ENCODE measurements around the gene POC5.
"Not testable (repeated sequence)": the region's sequence is repeated elsewhere in the genome, so short reads cannot be mapped to it uniquely, and the experiment has no call there.

The POC5 gene

DNA sequence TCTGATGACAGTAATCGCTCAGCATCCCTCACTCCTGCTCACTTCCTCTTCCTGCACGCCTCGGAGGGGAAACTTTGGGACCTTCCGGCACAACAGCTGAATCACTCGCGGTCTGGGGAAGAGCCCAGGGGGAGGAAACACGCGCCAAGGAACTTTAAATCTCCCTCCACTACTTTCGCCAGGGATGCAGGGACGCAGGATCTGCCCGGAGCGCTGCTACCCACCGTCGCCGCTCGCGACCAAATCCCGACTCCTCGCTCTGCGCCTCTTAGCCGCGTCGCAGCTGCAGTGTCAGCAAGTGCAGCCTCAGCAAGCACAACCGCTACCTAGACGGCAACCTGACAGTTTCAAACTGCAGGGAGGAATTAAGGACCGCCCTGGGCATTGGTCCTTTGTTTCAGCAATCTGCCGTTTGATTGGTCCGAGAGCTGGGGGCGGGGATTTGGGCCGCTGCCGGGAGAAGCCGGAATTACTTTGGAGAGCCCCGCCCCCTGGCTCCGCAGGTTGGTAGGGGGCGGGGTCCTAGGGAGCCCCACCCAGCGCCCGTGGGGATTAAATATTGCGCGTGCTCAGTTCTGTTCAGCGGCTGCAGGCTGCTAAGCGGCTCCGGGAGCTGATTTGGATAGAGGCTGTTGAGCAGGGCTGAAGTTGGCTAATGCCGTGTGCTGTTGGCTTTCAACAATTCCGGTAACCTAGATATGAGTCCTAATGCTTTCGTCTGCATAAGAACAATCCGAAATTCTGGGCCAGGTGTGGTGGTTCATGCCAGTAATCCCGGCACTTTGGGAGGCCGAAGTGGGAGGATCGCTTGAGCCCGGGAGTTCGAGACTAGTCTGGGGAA is at the start of gene POC5:
TSS of gene POC5 (minus strand) at position 356 of the 841 bp plus-strand sequence. CDS start 4,500 bp downstream, outside the sequence.
- DNase-seq (ENCODE audit: low spot score in 2 of 2) = peak; percentile 97 to 99
- peak within 1 kb of the TSS; percentile 77 for H3K4me3 ChIP-seq
- H3K9me3 ChIP-seq = no peaks in the 10 kb centered on the region
- peaks cover 3% of the 10 kb centered on the region; the same call in 1 of the 2 replicates for H3K4me1 ChIP-seq
- peaks cover 7% of the 10 kb centered on the region; the same call in 1 of the 2 replicates for H3K27me3 ChIP-seq (ENCODE audit: low read depth)
- no peaks in the 10 kb centered on the region for H3K36me3 ChIP-seq (replicated peaks)
- in situ Hi-C loops (cut with MboI; ENCODE audit: low sequenced_read_pairs) = no loop called here

DNA sequence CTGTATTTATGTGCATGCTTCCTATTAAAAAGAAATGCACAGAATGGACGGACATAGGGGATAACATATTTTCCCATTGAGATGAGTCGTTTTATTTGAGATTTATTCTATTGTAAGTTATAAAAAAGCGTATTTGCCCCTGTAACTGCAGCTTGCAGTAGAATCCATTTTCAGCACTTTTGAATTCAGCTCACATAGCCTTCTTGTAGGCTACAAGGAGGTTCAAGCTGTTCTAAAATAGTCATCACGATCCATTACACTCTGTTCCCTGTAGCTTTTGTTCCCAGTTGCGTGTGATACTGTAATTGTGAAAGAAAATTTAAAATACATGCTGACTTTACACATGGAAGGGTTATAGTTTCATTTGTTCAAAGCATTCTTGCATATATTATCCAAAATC is 40.9 kb upstream of the POC5 start:
- in situ Hi-C loops (cut with MboI; ENCODE audit: low sequenced_read_pairs) = no loop called here

DNA sequence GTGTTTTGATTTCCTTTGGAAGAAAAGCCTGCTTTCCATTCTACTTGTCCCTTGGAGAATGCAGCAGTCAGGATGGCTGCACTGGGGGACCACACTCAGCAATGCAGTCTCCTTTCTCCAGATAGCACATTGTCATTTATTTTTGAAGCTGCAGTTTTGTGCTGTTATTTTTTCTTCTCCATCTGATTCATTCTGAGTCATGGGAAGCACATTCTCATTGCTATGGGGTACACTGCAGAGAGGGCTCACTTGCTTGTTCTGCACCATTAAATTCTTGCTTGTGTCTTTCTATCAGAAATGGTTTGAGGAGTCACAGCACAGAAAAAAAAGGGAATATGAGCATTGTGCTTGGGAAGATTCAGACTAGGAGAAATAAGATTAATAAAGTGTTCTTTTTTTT is 39.7 kb upstream of the POC5 start:
- no peaks in the 10 kb centered on the region; the same call in 1 of the 2 replicates for H3K9me3 ChIP-seq
- H3K4me1 ChIP-seq = no peaks in the 10 kb centered on the region
- no peaks in the 10 kb centered on the region for H3K36me3 ChIP-seq (replicated peaks)
- peaks cover 2% of the 10 kb centered on the region; the same call in 1 of the 2 replicates for H3K27me3 ChIP-seq (ENCODE audit: low read depth)
- no peak for DNase-seq (ENCODE audit: low spot score in 2 of 2)
- H3K4me3 ChIP-seq = no peak overlapping the region
- in situ Hi-C loops (cut with MboI; ENCODE audit: low sequenced_read_pairs) = no loop called here

More for the DNA sequence above, 40.9 kb upstream of the POC5 start:
- no peaks in the 10 kb centered on the region; the same call in 1 of the 2 replicates for H3K9me3 ChIP-seq
- DNase-seq (ENCODE audit: low spot score in 2 of 2) = no peak
- H3K4me3 ChIP-seq = no peak overlapping the region
- peaks cover 2% of the 10 kb centered on the region; the same call in 1 of the 2 replicates for H3K27me3 ChIP-seq (ENCODE audit: low read depth)
- H3K36me3 ChIP-seq (replicated peaks) = no peaks in the 10 kb centered on the region
- no peaks in the 10 kb centered on the region for H3K4me1 ChIP-seq

DNA sequence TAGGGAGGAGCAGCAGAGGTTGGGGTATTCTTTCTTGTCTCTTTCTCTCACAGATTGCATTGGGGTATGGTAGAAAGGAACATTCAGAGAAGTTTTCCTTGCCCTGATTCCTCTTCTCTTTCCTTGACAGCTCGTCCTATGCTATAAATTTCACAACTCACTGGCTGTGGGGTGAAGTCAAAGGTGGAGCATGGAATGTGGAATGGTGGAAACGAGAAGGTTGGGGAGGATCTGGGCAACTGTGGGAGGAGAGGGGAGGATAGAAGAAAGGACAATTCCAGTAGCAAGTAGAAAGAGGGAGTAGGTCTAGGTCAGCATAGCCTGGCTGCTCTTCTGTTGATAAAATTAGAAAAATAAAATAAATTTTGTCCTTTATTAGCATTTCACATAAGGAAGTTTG is 39.0 kb upstream of the POC5 start:
- Histone ChIP-seq H3K4me3 (no peak overlapping the region), H3K36me3 (replicated peaks) (no peaks in the 10 kb centered on the region), H3K27me3 (ENCODE audit: low read depth) (peaks cover 2% of the 10 kb centered on the region; the same call in 1 of the 2 replicates), H3K4me1 (no peaks in the 10 kb centered on the region), H3K9me3 (no peaks in the 10 kb centered on the region; the same call in 1 of the 2 replicates)
- DNase-seq (ENCODE audit: low spot score in 2 of 2) = no peak
- in situ Hi-C loops (cut with MboI; ENCODE audit: low sequenced_read_pairs) = no loop called here

- no peak for DNase-seq (ENCODE audit: low spot score in 2 of 2)
- Histone ChIP-seq H3K4me1 (no peaks in the 10 kb centered on the region), H3K9me3 (no peaks in the 10 kb centered on the region; the same call in none of the 2 replicates), H3K27me3 (ENCODE audit: low read depth) (peaks cover 2% of the 10 kb centered on the region; the same call in 1 of the 2 replicates), H3K36me3 (replicated peaks) (no peaks in the 10 kb centered on the region), H3K4me3 (no peak overlapping the region)
- in situ Hi-C loops (cut with MboI; ENCODE audit: low sequenced_read_pairs) = no loop called here
Measured at GRCh38 chr5:75753182-75753581, 35.9 kb upstream of the POC5 start.

- DNase-seq (ENCODE audit: low spot score in 2 of 2) = no peak
- in situ Hi-C loops (cut with MboI; ENCODE audit: low sequenced_read_pairs) = no loop called here
- no peaks in the 10 kb centered on the region; the same call in 1 of the 2 replicates for H3K27me3 ChIP-seq (ENCODE audit: low read depth)
- H3K36me3 ChIP-seq (replicated peaks) = no peaks in the 10 kb centered on the region
- H3K4me3 ChIP-seq = no peak overlapping the region
- H3K9me3 ChIP-seq = no peaks in the 10 kb centered on the region; the same call in 1 of the 2 replicates
- no peaks in the 10 kb centered on the region for H3K4me1 ChIP-seq
Measured at GRCh38 chr5:75744355-75744754, 27.1 kb upstream of the POC5 start.

GRCh38 chr5:75736273-75736672 is 19.0 kb upstream of the POC5 start:
- Histone ChIP-seq H3K27me3 (ENCODE audit: low read depth) (peaks cover 4% of the 10 kb centered on the region; the same call in 1 of the 2 replicates), H3K4me3 (no peak overlapping the region), H3K4me1 (no peaks in the 10 kb centered on the region), H3K9me3 (no peaks in the 10 kb centered on the region; the same call in 1 of the 2 replicates), H3K36me3 (replicated peaks) (no peaks in the 10 kb centered on the region)
- DNase-seq (ENCODE audit: low spot score in 2 of 2) = no peak
- in situ Hi-C loops (cut with MboI; ENCODE audit: low sequenced_read_pairs) = no loop called here

- in situ Hi-C loops (cut with MboI; ENCODE audit: low sequenced_read_pairs) = no loop called here
- H3K9me3 ChIP-seq = no peaks in the 10 kb centered on the region
- H3K27me3 ChIP-seq (ENCODE audit: low read depth) = peaks cover 4% of the 10 kb centered on the region; the same call in 1 of the 2 replicates
- H3K4me1 ChIP-seq = no peaks in the 10 kb centered on the region
- DNase-seq (ENCODE audit: low spot score in 2 of 2) = peak; percentile 13 to 52
- no peak overlapping the region for H3K4me3 ChIP-seq
- no peaks in the 10 kb centered on the region for H3K36me3 ChIP-seq (replicated peaks)
Measured at GRCh38 chr5:75734913-75735789, 17.9 kb upstream of the POC5 start.

DNA sequence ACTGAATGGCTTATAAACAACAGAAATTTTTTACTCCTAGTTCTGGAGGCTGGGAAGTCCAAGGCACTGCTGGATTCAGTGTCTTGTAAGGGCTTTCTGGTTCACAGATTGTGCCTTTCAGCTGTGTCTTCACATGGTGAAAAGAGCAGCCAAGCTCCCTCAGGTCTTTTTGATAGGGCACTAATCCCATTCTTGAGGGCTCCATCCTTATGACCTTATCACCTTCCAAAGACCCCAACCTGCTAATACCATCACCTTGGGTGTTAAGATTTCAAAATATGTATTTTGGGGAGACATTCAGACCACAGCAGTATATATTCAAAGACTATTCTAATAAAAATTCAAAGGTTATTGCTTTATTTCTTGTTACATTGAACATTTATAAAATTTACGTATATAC is 16.5 kb upstream of the POC5 start:
- Histone ChIP-seq H3K9me3 (no peaks in the 10 kb centered on the region), H3K4me3 (no peak overlapping the region), H3K27me3 (ENCODE audit: low read depth) (peaks cover 4% of the 10 kb centered on the region; the same call in 1 of the 2 replicates), H3K36me3 (replicated peaks) (no peaks in the 10 kb centered on the region), H3K4me1 (no peaks in the 10 kb centered on the region)
- in situ Hi-C loops (cut with MboI; ENCODE audit: low sequenced_read_pairs) = no loop called here
- DNase-seq (ENCODE audit: low spot score in 2 of 2) = no peak

- H3K4me1 ChIP-seq; H3K9me3 ChIP-seq; H3K27me3 ChIP-seq (ENCODE audit: low read depth); H3K4me3 ChIP-seq; H3K36me3 ChIP-seq (replicated peaks); in situ Hi-C loops (cut with MboI; ENCODE audit: low sequenced_read_pairs); DNase-seq (ENCODE audit: low spot score in 2 of 2): not testable (repeated sequence)
Measured at GRCh38 chr5:75731515-75731914, 14.3 kb upstream of the POC5 start.

DNA sequence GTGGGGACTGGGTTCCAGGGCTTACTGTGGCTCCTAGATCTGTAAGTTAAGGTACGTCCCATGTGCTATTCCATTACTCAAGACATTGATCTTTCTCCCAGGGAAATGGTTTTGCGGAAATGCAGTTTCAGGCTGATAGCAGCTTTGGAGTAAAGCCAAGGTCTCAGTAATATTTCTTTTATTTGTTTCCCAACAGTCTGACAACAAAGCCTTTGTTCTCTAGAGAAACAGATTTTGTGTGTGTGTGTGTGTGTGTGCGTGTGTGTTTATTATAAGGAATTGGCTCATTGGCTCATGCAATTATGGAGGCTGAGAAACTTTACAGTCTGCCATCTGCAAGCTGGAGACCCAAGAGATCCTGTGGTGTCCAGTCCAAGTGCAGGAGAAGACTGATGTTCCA is 12.1 kb upstream of the POC5 start:
- 0 out of 2 replicates have a peak, but pooled peaks cover 2% of the 10 kb centered on the region for H3K27me3 ChIP-seq (ENCODE audit: low read depth)
- H3K4me3 ChIP-seq = no peak overlapping the region
- H3K4me1 ChIP-seq = peaks cover 12% of the 10 kb centered on the region
- no peaks in the 10 kb centered on the region for H3K36me3 ChIP-seq (replicated peaks)
- H3K9me3 ChIP-seq = no peaks in the 10 kb centered on the region
- DNase-seq (ENCODE audit: low spot score in 2 of 2) = no peak
- in situ Hi-C loops (cut with MboI; ENCODE audit: low sequenced_read_pairs) = no loop called here

DNA sequence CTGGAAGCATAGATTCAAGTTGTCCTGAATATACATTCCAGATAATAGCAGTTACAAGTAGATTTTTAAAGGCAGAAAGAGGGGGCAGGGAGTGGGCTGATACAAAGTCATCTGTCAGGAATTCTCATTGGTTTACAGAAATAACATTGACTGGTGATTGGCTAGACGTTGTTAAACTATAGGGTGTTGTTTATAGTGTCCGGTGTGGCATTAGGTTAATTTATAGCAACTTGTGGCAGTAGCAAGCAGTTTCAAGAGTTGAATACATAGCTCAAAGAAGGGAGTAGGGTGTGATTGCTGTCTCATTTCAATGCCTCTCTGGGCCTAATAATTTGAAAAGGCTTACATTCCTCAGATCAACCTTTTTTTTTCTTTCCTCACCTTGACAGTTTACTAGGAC is 10.7 kb upstream of the POC5 start:
- Histone ChIP-seq H3K4me1 (peaks cover 18% of the 10 kb centered on the region), H3K4me3 (no peak overlapping the region), H3K27me3 (ENCODE audit: low read depth) (no peaks in the 10 kb centered on the region), H3K9me3 (no peaks in the 10 kb centered on the region), H3K36me3 (replicated peaks) (no peaks in the 10 kb centered on the region)
- no peak for DNase-seq (ENCODE audit: low spot score in 2 of 2)
- in situ Hi-C loops (cut with MboI; ENCODE audit: low sequenced_read_pairs) = no loop called here

DNA sequence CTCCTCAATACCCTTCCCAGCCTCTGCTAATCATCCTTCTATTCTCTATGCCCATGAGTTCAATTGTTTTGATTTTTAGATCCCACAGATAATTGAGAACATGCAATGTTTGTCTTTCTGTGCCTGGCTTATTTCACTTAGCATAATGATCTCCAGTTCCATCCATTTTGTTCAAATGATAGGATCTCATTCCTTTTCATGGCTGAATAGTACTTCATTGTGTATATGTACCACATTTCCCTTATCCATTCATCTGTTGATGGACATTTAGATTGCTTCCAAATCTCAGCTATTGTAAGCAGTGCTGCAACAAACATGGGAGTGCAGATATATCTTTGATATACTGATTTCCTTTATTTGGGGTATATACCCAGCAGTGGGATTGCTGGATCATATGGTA is 9.0 kb upstream of the POC5 start:
- H3K27me3 ChIP-seq (ENCODE audit: low read depth); in situ Hi-C loops (cut with MboI; ENCODE audit: low sequenced_read_pairs); H3K9me3 ChIP-seq; H3K36me3 ChIP-seq (replicated peaks); DNase-seq (ENCODE audit: low spot score in 2 of 2); H3K4me3 ChIP-seq: not testable (repeated sequence)
- H3K4me1 ChIP-seq = peaks cover 18% of the 10 kb centered on the region
